ENCODE results near the gene UNC13A. TPM values are rescaled to one million over a fixed set of nuclear protein-coding genes. Genes with fewer than 3 reads are reported as not detected.

The UNC13A gene
- total RNA-seq, result under 0.01 TPM in 1 of 2 replicates, not detected in the other

DNA sequence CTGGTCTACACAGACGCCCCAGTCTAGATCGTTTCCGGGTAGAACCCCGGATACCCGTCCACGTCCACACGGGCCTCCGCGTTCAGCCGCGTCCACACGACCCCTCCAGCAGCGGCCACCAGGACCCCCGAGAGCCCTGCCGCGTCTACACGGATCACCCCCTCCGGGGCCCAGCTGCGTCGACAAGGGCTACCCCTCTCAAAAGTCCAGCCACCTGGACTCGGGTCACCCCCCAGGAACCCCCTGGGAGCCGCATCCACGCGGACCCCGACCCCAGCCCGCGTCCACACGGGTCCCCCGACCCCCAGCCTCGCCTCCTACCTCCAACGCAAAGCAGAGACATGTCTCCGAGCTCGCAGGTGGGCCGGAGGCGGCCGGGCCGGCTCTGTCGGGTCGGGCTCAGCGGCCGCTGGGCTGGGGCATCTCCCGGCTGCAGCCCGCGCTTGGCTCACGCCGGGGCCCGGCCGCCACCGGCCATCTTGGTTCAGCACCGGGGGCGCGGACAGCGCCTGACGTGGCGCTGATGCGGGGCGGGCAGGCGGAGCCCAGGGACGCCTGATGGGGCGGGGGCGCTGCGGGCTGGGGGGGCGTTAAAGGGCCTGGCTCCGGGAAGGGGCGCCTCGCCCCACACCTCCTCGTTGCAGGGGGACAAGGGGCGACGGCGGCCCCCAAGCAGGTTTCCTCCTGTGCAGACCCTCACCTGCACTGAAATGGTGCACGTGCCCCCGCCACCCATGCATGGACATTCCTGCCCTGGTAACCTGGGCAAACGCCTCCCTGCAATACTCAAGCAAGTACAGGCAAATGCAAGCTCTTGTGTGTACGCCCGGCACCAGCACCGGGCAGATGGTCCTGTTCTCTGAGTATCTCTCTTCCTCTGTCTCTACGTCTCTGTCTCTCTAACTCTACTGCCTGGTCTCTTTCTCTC lies at the start of gene UNC13A:
TSS of gene UNC13A (minus strand) at position 498 of the 928 bp plus-strand sequence. CDS start at position 343, 155 bp downstream.

DNA sequence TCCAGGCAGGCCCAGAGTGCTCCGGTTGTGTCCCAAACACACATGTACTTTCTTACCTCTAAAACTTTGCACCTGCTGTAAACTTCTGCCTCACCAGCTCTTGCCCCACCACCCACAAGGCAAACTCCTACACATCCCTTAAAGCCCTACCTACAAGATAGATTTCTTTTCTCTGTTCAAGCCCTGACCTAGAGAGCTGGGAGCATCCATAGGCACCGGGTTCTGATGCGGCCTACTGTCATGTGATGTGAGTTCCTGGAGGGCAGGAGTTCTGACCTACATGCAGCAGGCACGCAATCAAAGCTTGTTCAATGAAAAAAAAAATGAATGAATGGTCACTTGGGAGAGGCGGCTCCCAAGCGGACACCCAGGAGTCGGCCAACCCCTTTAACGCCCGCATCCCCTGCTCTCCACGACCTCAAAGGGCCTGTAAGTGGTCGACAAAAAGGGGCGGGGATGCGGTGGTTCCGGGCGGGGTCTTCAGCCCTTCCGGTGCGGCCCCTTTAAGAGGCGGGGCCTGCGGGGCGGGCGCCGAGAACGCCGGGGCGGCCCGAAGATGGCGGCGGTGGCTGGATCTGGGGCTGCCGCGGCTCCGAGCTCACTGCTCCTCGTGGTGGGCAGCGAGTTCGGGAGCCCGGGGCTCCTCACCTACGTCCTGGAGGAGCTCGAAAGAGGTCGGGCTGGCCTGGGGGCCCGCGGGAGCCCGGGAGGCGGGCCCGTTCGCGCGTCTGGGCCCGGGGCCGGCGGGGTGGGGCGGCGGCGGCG lies 31.0 kb upstream of the UNC13A start, which contains the start of gene MAP1S:
TSS of gene MAP1S (plus strand) at position 534 of the 765 bp plus-strand sequence. CDS start at position 557, 23 bp downstream.

DNA sequence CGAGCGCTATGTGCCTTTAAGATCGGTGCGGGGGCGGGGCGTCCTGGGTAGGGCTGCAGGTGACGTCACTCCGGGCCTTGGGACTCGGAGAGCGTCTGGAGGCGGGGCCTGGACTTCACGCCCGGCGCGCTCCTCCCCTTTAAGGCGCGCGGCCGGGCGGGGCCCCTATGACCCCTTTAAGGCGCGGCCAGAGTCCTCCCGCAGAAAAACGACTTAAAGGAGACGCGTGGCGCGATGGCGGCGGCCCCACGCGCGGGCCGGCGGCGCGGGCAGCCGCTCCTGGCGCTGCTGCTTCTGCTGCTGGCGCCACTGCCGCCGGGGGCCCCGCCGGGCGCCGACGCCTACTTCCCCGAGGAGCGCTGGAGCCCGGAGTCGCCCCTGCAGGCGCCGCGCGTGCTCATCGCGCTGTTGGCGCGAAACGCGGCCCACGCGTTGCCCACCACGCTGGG lies 132.7 kb downstream of the UNC13A start, which contains the start of gene COLGALT1:
TSS of gene COLGALT1 (plus strand) at position 170 of the 449 bp plus-strand sequence. CDS start at position 235, 65 bp downstream.

Other genes starting within 250 kb of the UNC13A start
- under 0.01 and 0.24 TPM in 2 replicates for gene TMEM221, start 239.7 kb downstream of the UNC13A start, total RNA-seq
- not detected in 2 replicates for gene NXNL1, start 227.4 kb downstream of the UNC13A start, total RNA-seq
- gene SLC27A1, start 217.8 kb downstream of the UNC13A start, total RNA-seq, result 15.3 and 15.7 TPM in 2 replicates
- gene PGLS, start 176.7 kb downstream of the UNC13A start, total RNA-seq, result 90.8 and 105 TPM in 2 replicates
- 74.0 and 93.0 TPM in 2 replicates for gene COLGALT1, start 132.7 kb downstream of the UNC13A start, total RNA-seq
- 9.2 and 14.7 TPM in 2 replicates for gene MAP1S, start 31.1 kb upstream of the UNC13A start, total RNA-seq
- 1.4 and 4.7 TPM in 2 replicates for gene FCHO1, start 63.1 kb upstream of the UNC13A start, total RNA-seq
- gene B3GNT3, start 106.8 kb upstream of the UNC13A start, total RNA-seq, result 4.8 and 12.1 TPM in 2 replicates
- not detected in 2 replicates for gene INSL3, start 133.2 kb upstream of the UNC13A start, total RNA-seq
- 0.43 and 1.4 TPM in 2 replicates for gene JAK3, start 159.6 kb upstream of the UNC13A start, total RNA-seq
- gene RPL18A, start 171.6 kb upstream of the UNC13A start, total RNA-seq, result 1,385 and 2,595 TPM in 2 replicates
- gene SLC5A5, start 183.6 kb upstream of the UNC13A start, total RNA-seq, result 0.21 and 0.24 TPM in 2 replicates
- gene CCDC124, start 244.7 kb upstream of the UNC13A start, total RNA-seq, result 19.6 and 25.5 TPM in 2 replicates

Data from tracheal epithelial cell (primary cell).